Breast epithelium (tissue), 3 donors: ENCODE data around the gene SLC25A42.

Source experiments
- CTCF ChIP-seq, 3 donors: fragments of 450-650 bp; IDR thresholded peaks; one replicate each; pipeline ENCODE4 v1.5.1; 2016 to 2017; ENCODE audit warnings: antibody characterized with exemption in 3 of 3, mild to moderate bottlenecking in 3 of 3, moderate library complexity in 3 of 3
- POLR2A ChIP-seq: fragments of 450-650 bp; IDR thresholded peaks from one replicate; pipeline ENCODE4 v1.6.1; 2016; ENCODE audit warnings: antibody characterized with exemption, mild to moderate bottlenecking, moderate library complexity

GRCh38 chr19:19032420-19033175 is 31.2 kb upstream of the SLC25A42 start:
- TF ChIP-seq CTCF (IDR thresholded peaks at IDR 0.05) (no peak), POLR2A (no peak)
